HCT116 (cell line): Measurements from ENCODE around the gene APOL4. TPM values are rescaled to one million over a fixed set of nuclear protein-coding genes. Genes with fewer than 3 reads are reported as not detected.

ENCODE experiments used
- ATAC-seq: fragments of 200-7000 bp; cut with Tn5 transposase; 2 replicates; pipeline ENCODE4 v1.9.1; 2020; ENCODE audit warnings: mild to moderate bottlenecking, moderate library complexity
- BruUV-seq: library from RNA; stranded (reverse); fragments of 400-500 nt; replicated peaks from 2 replicates; lab custom pipeline; 2021; lab: Mats Ljungman, UMichigan
- CTCF ChIA-PET: fragments of 300-600 bp; sonication (Branson Sonifier 250); formaldehyde crosslinking; loops from one replicate; lab custom pipeline; 2021; ENCODE audit warnings: antibody characterized with exemption; lab: Charles Lee
- POLR2A ChIA-PET: fragments of 300-600, 350-600 bp; sonication (Branson Sonifier 250); formaldehyde crosslinking; loops from one replicate; lab custom pipeline; 2021; ENCODE audit warnings: antibody characterized with exemption; lab: Charles Lee
- RAD21 ChIA-PET, 2 experiments: fragments of 300-600 bp; sonication (Branson Sonifier 250); formaldehyde crosslinking; loops; one replicate each; lab custom pipeline; 2023; ENCODE audit warnings: low total read pairs in 2 of 2; ENCODE audit not compliant: uncharacterized antibody in 2 of 2, unreplicated experiment in 2 of 2, low non-redundant PET in 1 of 2; lab: Charles Lee
- DNase-seq: peaks from one replicate; pipeline ENCODE4 v3.0.0-alpha.2; 2010; ENCODE audit warnings: low read depth, low spot score
- H2AFZ ChIP-seq: fragments of 200-600 bp; shearing (Covaris generic), sonication (generic); 2 replicates; pipeline ENCODE4 v1.6.1; 2017; ENCODE audit warnings: low read depth, mixed run types, mixed read lengths, antibody characterized with exemption, low read length; ENCODE audit not compliant: poor library complexity, severe bottlenecking
- H3K27ac ChIP-seq: 2 replicates; pipeline ENCODE4 v1.5.1; 2012; ENCODE audit warnings: low read depth, low read length
- H3K27me3 ChIP-seq: fragments of 200-600 bp; sonication (generic); 2 replicates; pipeline ENCODE4 v1.6.1; 2016; ENCODE audit warnings: mixed run types, low read length, mixed read lengths; ENCODE audit not compliant: insufficient read depth
- H3K36me3 ChIP-seq, 2 experiments: fragments of 200-500 bp in 1 of 2; fragments of 200-600 bp in 1 of 2; sonication (Bioruptor generic) in 1 of 2; sonication (generic) in 1 of 2; 2 replicates each; pipeline versions ENCODE4 v1.5.1 to v1.6.1; 2014 to 2016; ENCODE audit warnings: low read length in 2 of 2, inconsistent platforms in 1 of 2, mixed read lengths in 1 of 2, mixed run types in 1 of 2; ENCODE audit not compliant: insufficient read depth in 2 of 2, control insufficient read depth in 1 of 2
- H3K4me1 ChIP-seq, 2 experiments: fragments of 200-600 bp in 1 of 2; sonication (generic) in 1 of 2; 2 replicates each; pipeline versions ENCODE4 v1.5.1 to v1.6.1; 2012 to 2017; ENCODE audit warnings: low read length in 2 of 2, inconsistent platforms in 1 of 2, mild to moderate bottlenecking in 1 of 2, mixed read lengths in 1 of 2, mixed run types in 1 of 2, moderate library complexity in 1 of 2; ENCODE audit not compliant: insufficient read depth in 2 of 2, control insufficient read depth in 1 of 2
- H3K4me2 ChIP-seq: fragments of 200-600 bp; sonication (generic); 2 replicates; pipeline ENCODE4 v1.6.1; 2017; ENCODE audit warnings: mixed run types, low read length, mixed read lengths
- H3K4me3 ChIP-seq, 2 experiments: fragments of 200-600 bp in 1 of 2; sonication (generic) in 1 of 2; replicated peaks in 1 of 2; 2 replicates each; pipeline ENCODE4 v1.5.1; 2011 to 2016; ENCODE audit warnings: low read length in 2 of 2, control low read depth in 1 of 2, low read depth in 1 of 2, mild to moderate bottlenecking in 1 of 2, mixed read lengths in 1 of 2, mixed run types in 1 of 2
- H3K79me2 ChIP-seq: fragments of 200-600 bp; sonication (generic); 2 replicates; pipeline ENCODE4 v1.6.1; 2017; ENCODE audit warnings: mild to moderate bottlenecking, mixed run types, low read length, moderate library complexity, mixed read lengths; ENCODE audit not compliant: insufficient read depth
- H3K9ac ChIP-seq: fragments of 200-600 bp; sonication (generic); 2 replicates; pipeline ENCODE4 v1.6.1; 2016; ENCODE audit warnings: low read length, mixed read lengths
- H3K9me2 ChIP-seq: fragments of 200-600 bp; sonication (generic), shearing (Covaris generic); 2 replicates; pipeline ENCODE4 v1.6.1; 2017; ENCODE audit warnings: mixed run types, mild to moderate bottlenecking, moderate library complexity; ENCODE audit not compliant: insufficient read depth
- H3K9me3 ChIP-seq, 2 experiments: fragments of 200-500 bp in 1 of 2; fragments of 200-600 bp in 1 of 2; sonication (Bioruptor generic) in 1 of 2; sonication (generic) in 1 of 2; 2 replicates each; pipeline ENCODE4 v1.6.1; 2014 to 2017; ENCODE audit warnings: low read length in 2 of 2, mixed read lengths in 2 of 2, inconsistent platforms in 1 of 2, low read depth in 1 of 2, mild to moderate bottlenecking in 1 of 2, mixed run types in 1 of 2, moderate library complexity in 1 of 2; ENCODE audit not compliant: control insufficient read depth in 1 of 2, insufficient read depth in 1 of 2
- H4K20me1 ChIP-seq: fragments of 200-600 bp; sonication (generic), shearing (Covaris generic); 2 replicates; pipeline ENCODE4 v1.6.1; 2017; ENCODE audit warnings: mixed run types, mild to moderate bottlenecking, moderate library complexity; ENCODE audit not compliant: insufficient read depth
- CBX3 ChIP-seq: IDR thresholded peaks from 2 replicates; pipeline ENCODE4 v1.6.1; 2012; ENCODE audit warnings: low read depth
- CEBPB ChIP-seq: IDR thresholded peaks from 2 replicates; pipeline ENCODE4 v1.6.1; 2012; ENCODE audit warnings: low read depth
- EGR1 ChIP-seq: IDR thresholded peaks from 2 replicates; pipeline ENCODE4 v1.6.1; 2012; ENCODE audit warnings: low read depth
- ELF1 ChIP-seq: IDR thresholded peaks from 2 replicates; pipeline ENCODE4 v1.6.1; 2012; ENCODE audit warnings: low read depth, borderline replicate concordance
- EZH2 ChIP-seq: fragments of 200-600 bp; sonication (generic); IDR thresholded peaks from 2 replicates; pipeline ENCODE4 v1.6.1; 2017; ENCODE audit warnings: antibody characterized with exemption, mixed run types
- JUND ChIP-seq: IDR thresholded peaks from 2 replicates; pipeline ENCODE4 v1.6.1; 2012
- POLR2AphosphoS5 ChIP-seq: IDR thresholded peaks from 2 replicates; pipeline ENCODE4 v1.6.1; 2011; ENCODE audit warnings: mild to moderate bottlenecking, low read depth, low read length, moderate library complexity
- RAD21 ChIP-seq: IDR thresholded peaks from 2 replicates; pipeline ENCODE4 v1.6.1; 2012; ENCODE audit warnings: low read depth, mild to moderate bottlenecking
- SIN3A ChIP-seq: IDR thresholded peaks from 2 replicates; pipeline ENCODE4 v1.6.1; 2012; ENCODE audit warnings: low read depth
- SP1 ChIP-seq: IDR thresholded peaks from 2 replicates; pipeline ENCODE4 v1.6.1; 2012; ENCODE audit warnings: low read depth
- SRF ChIP-seq: IDR thresholded peaks from 2 replicates; pipeline ENCODE4 v1.6.1; 2012; ENCODE audit warnings: low read depth
- TCF7L2 ChIP-seq: IDR thresholded peaks from 2 replicates; pipeline ENCODE4 v1.7.0; 2011; ENCODE audit warnings: borderline replicate concordance, inconsistent platforms; ENCODE audit not compliant: insufficient read depth, insufficient read length; ENCODE audit errors: extremely low read depth
- ZFX ChIP-seq: fragments of 450-650 bp; IDR thresholded peaks from 2 replicates; pipeline ENCODE4 v1.6.1; 2017
- intact Hi-C: fragments of 100-400 bp; cut with micrococcal nuclease; formaldehyde crosslinking; loops from 2 replicates; pipeline ENCODE4 v1.10.0; 2022
- total RNA-seq: library from RNA; stranded (reverse); gene quantifications from one replicate; pipeline ENCODE4 v1.2.1, GENCODE V29; 2021; ENCODE audit not compliant: unreplicated experiment
- TF ChIP-seq, protein P1 (sequence below), 3 experiments: fragments of 200-600 bp in 1 of 3; sonication (generic) in 1 of 3; IDR thresholded peaks in 2 of 3; conservative IDR thresholded peaks in 1 of 3; 2 replicates each; pipeline ENCODE4 v1.5.1; 2012 to 2017; ENCODE audit warnings: low read depth in 2 of 3, low read length in 2 of 3, antibody characterized with exemption in 1 of 3, borderline replicate concordance in 1 of 3, control low read depth in 1 of 3, mild to moderate bottlenecking in 1 of 3, mixed read lengths in 1 of 3, mixed run types in 1 of 3, moderate library complexity in 1 of 3; ENCODE audit not compliant: insufficient read depth in 1 of 3
- TF ChIP-seq, protein P2 (sequence below): IDR thresholded peaks from 2 replicates; pipeline ENCODE4 v1.6.1; 2012
- TF ChIP-seq, protein P3 (sequence below): IDR thresholded peaks from 2 replicates; pipeline ENCODE4 v1.6.1; 2012

Gene APOL4
- total RNA-seq, 1 experiment from 2014 or later, result not detected

DNA sequence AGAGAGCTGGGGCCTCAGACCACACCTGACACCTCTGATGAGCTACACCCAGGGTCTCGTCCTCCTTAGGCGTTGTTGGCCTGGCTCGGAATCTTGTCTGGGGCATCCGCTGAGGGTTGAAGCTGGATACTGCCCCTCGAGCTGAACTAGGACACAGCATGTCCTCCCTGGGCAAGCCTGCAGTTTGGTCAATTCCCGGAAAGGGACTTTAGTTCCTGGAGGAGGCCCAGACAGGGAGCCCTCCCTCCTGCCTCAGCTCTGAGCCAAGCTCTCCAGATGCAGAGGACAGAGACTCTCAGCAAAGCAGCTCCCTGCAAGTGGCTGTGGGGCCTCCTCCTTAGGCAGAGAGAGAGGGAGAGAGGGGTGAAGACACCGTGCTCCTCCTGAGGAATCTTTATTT lies 45.9 kb downstream of the APOL4 start:
- H3K79me2 ChIP-seq, result no peaks in the 10 kb centered on the region
- POLR2A ChIA-PET, result no interaction called here
- DNase-seq (no peak), ATAC-seq (no peak)
- peaks cover 0 to 3% of the 10 kb centered on the region in 2 experiments; a peak in 1 of 4 replicates for H3K4me1 ChIP-seq
- no peaks in the 10 kb centered on the region for H4K20me1 ChIP-seq
- no peak overlapping the region for H3K4me3 ChIP-seq
- no peak for TF ChIP-seq EZH2
- TF ChIP-seq, protein P1, sequence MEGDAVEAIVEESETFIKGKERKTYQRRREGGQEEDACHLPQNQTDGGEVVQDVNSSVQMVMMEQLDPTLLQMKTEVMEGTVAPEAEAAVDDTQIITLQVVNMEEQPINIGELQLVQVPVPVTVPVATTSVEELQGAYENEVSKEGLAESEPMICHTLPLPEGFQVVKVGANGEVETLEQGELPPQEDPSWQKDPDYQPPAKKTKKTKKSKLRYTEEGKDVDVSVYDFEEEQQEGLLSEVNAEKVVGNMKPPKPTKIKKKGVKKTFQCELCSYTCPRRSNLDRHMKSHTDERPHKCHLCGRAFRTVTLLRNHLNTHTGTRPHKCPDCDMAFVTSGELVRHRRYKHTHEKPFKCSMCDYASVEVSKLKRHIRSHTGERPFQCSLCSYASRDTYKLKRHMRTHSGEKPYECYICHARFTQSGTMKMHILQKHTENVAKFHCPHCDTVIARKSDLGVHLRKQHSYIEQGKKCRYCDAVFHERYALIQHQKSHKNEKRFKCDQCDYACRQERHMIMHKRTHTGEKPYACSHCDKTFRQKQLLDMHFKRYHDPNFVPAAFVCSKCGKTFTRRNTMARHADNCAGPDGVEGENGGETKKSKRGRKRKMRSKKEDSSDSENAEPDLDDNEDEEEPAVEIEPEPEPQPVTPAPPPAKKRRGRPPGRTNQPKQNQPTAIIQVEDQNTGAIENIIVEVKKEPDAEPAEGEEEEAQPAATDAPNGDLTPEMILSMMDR (IDR thresholded peaks at IDR 0.05 in 2 of 3, conservative IDR thresholded peaks at IDR 0.05 in 1 of 3; ENCODE audit: borderline replicate concordance in 1 of 3, insufficient read depth in 1 of 3, low read depth in 2 of 3, low read length in 2 of 3), result no peak
- TF ChIP-seq SRF, result no peak
- TF ChIP-seq CBX3, result no peak
- no peak for TF ChIP-seq CEBPB
- no peak for TF ChIP-seq SP1
- RAD21 ChIA-PET, result no interaction called here
- CTCF ChIA-PET, result no interaction called here
- no TSS peak for BruUV-seq
- H3K9ac ChIP-seq, result no peak overlapping the region
- no peaks in the 10 kb centered on the region for H3K9me2 ChIP-seq
- H3K4me2 ChIP-seq, result no peak overlapping the region
- H3K9me3 ChIP-seq, result no peaks in the 10 kb centered on the region
- no peak overlapping the region for H2AFZ ChIP-seq
- H3K27me3 ChIP-seq, result no peaks in the 10 kb centered on the region
- no peaks in the 10 kb centered on the region for H3K36me3 ChIP-seq
- intact Hi-C loops, result no loop called here
- H3K27ac ChIP-seq, result no peak overlapping the region

DNA sequence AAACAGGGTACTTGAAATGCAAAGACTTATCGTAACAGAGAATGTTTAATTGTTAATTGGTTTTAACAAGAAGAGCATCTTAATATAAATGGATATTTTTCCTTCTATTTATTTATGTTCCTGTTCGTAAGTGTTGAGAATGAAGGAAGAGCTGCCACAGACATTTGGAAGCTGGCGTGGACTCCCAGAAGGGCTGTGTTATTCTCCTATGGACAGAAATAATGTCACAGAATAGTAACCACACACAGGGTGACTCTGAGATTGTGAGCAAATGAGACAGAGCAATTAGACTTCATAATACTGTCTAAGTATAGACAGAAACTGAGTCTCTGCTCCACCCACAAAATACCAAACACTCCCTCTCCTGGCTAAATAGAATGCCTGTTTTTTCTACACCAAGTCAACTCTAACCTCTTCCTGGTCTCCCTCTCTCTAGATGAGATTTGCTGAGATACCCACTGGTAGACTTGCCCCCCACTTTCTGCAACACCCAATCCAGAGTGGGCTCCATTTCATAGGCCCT lies 47.1 kb downstream of the APOL4 start:
- Histone ChIP-seq H2AFZ (no peak overlapping the region), H3K79me2 (no peaks in the 10 kb centered on the region), H4K20me1 (no peaks in the 10 kb centered on the region), H3K4me3 (no peak overlapping the region), H3K36me3 (no peaks in the 10 kb centered on the region), H3K4me2 (no peak overlapping the region), H3K9me3 (no peaks in the 10 kb centered on the region), H3K9me2 (no peaks in the 10 kb centered on the region), H3K4me1 (peaks cover 0 to 3% of the 10 kb centered on the region in 2 experiments; a peak in 1 of 4 replicates), H3K9ac (no peak overlapping the region), H3K27ac (no peak overlapping the region), H3K27me3 (no peaks in the 10 kb centered on the region)
- RAD21 ChIA-PET, result no interaction called here
- DNase-seq, result no peak
- intact Hi-C loops, result no loop called here
- ATAC-seq, result peak; percentile 44; the same call in 1 of the 2 replicates
- CTCF ChIA-PET, result no interaction called here
- POLR2A ChIA-PET, result no interaction called here
- BruUV-seq, result no TSS peak
- TF ChIP-seq EZH2 (no peak), RAD21 (no peak), POLR2AphosphoS5 (no peak), SP1 (no peak), EGR1 (no peak), TCF7L2 (no peak), ZFX (no peak), SIN3A (no peak), ELF1 (no peak), JUND (no peak)
- TF ChIP-seq, protein P2, sequence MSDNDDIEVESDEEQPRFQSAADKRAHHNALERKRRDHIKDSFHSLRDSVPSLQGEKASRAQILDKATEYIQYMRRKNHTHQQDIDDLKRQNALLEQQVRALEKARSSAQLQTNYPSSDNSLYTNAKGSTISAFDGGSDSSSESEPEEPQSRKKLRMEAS, result no peak
- TF ChIP-seq, protein P3, sequence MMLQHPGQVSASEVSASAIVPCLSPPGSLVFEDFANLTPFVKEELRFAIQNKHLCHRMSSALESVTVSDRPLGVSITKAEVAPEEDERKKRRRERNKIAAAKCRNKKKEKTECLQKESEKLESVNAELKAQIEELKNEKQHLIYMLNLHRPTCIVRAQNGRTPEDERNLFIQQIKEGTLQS, result no peak
- TF ChIP-seq, protein P1 (IDR thresholded peaks at IDR 0.05 in 2 of 3, conservative IDR thresholded peaks at IDR 0.05 in 1 of 3; ENCODE audit: borderline replicate concordance in 1 of 3, insufficient read depth in 1 of 3, low read depth in 2 of 3, low read length in 2 of 3), result no peak
